HG03108 (cell line): Measurements from ENCODE around the gene FAM184B.

ENCODE experiments used
- ATAC-seq: cut with Tn5 transposase; IDR thresholded peaks from one replicate; pipeline ENCODE4 v1.9.1; 2021; ENCODE audit warnings: moderate library complexity; ENCODE audit not compliant: unreplicated experiment

FAM184B gene

DNA sequence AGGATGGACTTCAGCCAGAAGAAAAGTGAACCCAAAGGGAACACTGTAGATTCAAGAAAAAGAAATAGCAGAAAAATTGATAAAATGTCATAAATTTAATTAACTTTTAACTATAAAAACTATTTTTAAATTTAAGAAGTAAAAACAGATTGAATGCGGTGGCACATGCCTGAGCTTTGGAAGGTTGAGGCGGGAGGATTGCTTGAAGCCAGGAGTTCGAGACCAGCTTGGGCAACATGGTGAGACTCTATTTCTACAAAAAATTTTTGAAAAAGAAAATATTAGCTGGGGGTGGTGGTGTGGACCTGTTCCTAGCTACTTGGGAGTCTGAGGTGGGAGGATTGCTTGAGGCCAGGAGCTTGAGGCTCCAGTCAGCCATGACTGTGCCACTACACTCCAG is 3.0 kb downstream of the FAM184B start:
- no peak for ATAC-seq

GRCh38 chr4:17773135-17773698 is 8.2 kb downstream of the FAM184B start:
- ATAC-seq, result no peak

DNA sequence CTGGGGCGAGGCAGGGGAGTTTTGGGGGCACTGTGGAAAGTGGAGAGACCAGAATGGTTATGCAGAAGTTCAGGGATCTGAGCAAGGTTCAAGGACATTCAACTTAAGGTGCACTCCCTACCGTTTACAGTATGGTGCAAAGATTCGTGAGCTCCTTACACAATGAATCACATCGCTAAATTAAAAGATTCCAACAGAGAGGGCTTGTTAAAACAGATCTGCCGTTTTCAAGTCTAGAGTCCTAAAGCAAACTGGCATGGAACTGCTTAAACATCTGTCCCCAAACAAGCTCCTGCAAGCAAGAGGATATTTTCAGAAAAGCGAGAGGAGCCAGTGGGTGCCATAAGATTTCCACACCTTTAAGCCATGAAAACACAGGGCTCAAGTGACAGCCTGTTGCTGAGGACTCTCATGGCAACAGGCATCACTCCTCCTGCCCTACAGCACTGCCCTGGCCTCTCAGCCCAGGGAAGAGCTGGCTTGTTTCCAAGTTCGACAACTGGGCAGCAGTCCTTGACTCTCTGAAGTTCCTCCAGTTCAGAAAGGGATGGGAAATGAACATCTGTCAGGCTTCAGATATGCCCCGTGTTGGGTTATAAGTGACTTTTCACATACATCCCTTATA is 10.0 kb downstream of the FAM184B start:
- no peak for ATAC-seq

GRCh38 chr4:17770845-17771244 is 10.6 kb downstream of the FAM184B start:
- no peak for ATAC-seq

- ATAC-seq, result no peak
These were observed 11.8 kb downstream of the FAM184B start for GRCh38 chr4:17769406-17770174.

DNA sequence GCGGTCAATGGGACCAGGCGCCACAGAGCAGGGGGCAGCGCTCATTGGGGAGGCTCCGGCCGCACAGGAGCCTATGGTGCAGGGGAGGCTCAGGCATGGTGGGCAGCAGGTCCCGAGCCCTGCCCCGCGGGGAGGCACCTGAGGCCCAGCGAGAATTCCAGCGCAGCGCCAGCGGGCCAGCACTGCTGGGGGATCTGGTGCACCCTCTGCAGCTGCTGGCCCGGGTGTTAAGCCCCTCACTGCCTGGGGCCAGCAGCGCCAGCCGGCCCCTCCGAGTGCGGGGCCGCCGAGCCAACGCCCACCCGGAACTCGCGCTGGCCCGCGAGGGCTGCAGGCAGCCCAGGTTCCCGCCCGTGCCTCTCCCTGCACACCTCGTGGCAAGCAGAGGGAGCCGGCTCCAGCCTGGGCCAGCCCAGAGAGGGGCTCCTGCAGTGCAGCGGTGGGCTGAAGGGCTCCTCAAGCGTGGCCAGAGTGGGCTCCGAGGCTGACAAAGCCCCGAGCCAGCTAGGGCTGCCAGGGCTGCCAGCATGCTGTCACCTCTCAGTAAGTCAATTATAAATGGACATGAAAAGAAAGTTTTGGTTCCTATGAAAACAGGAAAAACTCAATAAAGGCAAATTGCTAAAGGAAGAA is 14.5 kb downstream of the FAM184B start:
- no peak for ATAC-seq

DNA sequence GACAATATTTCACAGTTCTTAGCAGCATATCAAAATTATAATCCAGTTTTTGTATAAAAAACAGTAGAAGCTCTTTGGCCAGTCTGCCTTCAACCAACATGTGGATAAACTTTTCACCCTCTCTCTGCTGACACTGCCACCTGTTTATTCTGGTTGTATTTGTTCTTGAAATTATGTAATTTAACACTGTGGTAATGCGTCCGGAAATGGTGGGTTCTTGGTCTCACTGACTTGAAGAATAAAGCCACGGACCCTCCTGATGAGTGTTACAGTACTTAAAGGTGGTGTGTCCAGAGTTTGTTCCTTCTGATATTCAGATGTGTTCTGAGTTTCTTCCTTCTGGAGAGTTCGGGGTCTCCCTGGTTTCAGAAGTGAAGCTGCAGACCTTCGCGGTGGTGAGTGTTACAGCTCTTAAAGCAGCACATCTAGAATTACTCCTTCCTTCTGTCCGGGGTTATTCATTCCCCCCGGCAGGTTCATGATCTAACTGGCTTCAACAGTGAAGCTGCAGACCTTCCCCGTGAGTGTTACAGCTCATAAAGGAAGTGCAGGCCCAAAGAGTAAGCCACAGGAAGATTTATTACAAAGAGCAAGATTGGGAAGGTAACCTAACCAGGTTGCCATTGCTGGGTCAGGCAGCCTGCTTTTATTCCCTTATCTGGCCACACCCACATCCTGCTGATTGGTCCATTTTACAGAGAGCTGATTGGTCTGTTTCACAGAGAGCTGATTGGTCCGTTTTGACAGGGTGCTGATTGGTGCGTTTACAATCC is 15.7 kb downstream of the FAM184B start:
- no peak for ATAC-seq

DNA sequence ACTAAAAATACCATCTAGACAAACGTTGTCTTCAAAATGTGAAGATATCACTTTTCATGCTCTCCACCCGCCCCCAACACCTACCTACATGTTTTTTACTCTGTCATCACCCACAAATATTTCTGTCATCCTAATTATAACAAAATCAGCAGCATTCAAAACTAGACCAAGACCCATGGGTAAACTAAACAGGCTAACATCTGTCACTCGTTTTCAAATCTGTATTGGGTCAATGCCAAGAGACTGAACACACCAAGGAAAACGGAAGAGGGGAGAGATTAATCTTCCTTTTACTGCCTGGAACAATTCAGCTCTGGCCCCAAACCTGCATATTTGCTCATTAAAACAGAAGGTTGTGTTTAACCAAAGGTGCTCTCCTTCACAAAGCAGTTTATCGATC is 17.5 kb downstream of the FAM184B start:
- ATAC-seq, result no peak

- no peak for ATAC-seq
These were observed 18.0 kb downstream of the FAM184B start for GRCh38 chr4:17763416-17763815.

GRCh38 chr4:17762726-17763125 is 18.7 kb downstream of the FAM184B start:
- no peak for ATAC-seq

GRCh38 chr4:17761062-17761461 is 20.4 kb downstream of the FAM184B start:
- no peak for ATAC-seq

- ATAC-seq, result no peak
These were observed 20.8 kb downstream of the FAM184B start for GRCh38 chr4:17760626-17761025.

DNA sequence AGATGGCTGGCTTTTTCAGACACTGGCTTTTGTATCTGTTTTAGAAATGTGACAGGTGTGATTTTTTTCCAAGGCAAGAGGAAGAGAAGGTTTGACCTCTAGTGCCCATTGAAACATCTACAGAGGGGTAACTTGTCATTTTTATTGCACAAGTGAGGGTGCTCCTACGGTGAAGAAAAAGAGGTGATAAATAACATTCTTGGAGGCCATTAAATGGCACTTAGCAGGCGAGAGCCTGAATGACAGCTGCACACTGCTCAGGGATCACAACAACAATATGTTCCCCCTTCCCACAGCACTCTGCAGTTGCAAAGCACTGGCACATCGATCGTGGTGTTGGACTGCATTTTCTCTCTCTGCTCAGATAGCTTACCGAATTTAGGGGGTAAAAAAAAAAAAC is 22.9 kb downstream of the FAM184B start:
- ATAC-seq, result no peak

- no peak for ATAC-seq
These were observed 23.8 kb downstream of the FAM184B start for GRCh38 chr4:17757621-17758020.

DNA sequence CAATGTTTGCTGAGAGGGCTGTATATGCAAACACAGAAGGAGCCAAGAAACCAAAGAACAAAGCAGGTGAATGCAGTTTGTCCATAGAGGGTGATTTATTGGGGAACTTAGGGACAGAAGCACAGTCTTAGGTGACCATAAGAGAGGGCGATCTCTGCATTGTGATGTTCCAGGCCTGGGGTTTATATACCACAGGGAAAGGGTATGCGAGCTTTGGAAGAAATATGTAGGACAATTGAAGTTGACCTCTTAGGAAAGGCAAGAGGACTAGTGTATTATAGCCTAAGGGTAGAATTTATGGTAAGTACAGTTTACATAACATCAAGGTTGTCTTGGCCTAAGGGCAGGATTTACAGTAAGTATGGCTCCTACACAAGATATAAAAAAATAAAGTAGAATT is 27.8 kb downstream of the FAM184B start:
- ATAC-seq, result no peak

DNA sequence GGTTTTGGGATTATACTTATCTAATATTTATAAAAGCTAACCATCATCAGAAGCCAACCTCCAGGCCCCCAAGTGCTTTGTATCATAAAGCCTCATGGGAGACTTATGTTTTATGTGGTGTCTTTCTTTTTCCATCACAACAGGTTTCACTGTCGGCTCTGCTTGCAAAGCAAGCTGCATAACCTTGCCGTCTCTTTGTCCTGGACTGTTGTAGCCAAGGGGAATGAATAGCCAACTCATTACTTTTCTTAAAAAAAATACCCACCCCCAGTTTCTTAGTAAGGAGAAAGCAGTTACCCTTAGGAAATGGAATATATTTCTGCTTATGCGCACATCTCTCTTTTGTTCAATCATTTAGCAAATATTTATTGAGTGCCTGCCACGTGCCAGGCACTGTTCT is 40.7 kb downstream of the FAM184B start:
- no peak for ATAC-seq

DNA sequence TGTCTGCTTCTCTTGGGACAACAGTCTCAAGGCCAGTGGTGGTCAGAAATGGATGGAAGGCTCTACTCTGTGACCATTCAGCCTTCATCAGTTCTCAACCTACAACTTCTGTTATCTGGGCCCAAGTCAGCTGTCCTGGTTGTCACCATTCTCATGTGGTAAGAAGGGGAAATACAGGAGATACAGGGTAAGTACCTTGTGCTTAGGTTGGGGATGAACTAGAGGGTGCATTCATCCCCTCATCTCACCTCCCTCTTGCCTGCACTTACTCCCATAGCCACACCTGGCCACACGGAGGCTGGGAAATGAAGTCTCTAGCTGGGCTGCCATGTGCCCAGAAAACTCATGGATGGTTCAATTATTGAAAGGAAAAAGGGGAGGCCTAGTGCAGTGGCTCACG is 44.9 kb downstream of the FAM184B start:
- no peak for ATAC-seq

DNA sequence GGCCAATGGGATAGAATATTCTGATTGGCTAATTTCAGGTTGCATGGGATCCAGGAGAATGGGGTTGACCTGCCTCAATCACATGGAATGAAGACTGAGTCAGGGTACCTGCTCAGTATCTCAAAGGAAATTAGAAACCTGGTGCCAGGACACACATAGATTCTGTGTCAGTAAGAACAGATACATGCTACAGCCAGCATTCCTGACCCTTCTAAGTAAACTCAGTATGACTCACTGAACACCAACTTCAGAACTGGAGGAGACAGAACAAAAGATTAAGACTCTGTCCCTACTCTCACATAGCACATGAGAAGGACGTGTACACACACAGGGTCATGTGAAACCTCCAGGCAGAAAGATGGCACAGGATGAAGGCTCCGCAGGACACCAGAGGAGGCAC is 54.5 kb downstream of the FAM184B start:
- ATAC-seq, result no peak

- ATAC-seq, result no peak
These were observed 57.8 kb downstream of the FAM184B start for GRCh38 chr4:17723648-17724047.

DNA sequence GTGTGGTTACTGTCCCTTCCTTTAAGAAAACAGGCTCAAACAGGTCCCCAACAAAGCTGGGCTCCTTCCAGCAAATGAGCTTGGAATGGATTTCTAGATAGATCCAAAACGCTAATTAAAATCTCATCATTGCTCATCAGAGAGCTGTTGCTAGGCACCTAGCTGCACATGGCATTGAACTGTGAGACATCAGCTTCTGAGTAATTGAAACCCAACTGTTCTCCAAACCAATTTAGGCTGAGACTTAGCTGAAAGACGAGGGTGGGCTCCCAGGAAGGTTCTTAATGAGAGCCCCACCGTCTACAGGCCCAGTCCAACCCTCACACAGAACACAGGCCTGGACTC is 59.1 kb downstream of the FAM184B start:
- ATAC-seq, result no peak
